Measurements from ENCODE around the gene PCBP3.

DNA sequence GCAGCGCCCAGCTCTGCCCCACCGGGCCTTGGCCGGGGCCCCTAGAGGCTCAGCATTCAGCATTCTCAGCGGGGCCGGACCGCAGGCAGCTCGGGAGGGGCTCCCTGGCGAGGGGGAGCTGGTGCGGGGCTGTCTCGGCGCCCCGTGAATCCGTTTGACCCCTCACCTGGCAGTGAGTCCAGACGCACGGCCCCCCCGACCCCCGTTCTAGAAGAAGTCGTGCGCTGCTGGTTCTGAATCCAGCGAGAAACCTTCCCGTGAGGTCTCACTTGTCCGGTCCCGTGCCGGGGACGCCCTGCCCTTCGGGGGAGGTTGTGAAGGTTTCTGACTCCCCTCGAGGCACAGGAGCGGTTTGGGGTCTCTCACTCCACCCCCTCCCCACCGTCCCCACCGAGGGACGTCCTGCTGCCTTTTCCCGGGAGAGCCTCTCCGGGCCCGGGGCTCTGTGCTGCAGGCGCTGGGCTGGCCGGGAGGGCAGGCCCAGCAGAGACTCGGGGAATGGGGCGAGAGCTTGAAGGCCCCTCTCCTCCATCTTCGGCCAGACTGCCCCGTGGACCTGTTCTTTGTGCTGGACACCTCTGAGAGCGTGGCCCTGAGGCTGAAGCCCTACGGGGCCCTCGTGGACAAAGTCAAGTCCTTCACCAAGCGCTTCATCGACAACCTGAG, 338.7 kb downstream of the PCBP3 start:
- TF ChIP-seq, protein P1, sequence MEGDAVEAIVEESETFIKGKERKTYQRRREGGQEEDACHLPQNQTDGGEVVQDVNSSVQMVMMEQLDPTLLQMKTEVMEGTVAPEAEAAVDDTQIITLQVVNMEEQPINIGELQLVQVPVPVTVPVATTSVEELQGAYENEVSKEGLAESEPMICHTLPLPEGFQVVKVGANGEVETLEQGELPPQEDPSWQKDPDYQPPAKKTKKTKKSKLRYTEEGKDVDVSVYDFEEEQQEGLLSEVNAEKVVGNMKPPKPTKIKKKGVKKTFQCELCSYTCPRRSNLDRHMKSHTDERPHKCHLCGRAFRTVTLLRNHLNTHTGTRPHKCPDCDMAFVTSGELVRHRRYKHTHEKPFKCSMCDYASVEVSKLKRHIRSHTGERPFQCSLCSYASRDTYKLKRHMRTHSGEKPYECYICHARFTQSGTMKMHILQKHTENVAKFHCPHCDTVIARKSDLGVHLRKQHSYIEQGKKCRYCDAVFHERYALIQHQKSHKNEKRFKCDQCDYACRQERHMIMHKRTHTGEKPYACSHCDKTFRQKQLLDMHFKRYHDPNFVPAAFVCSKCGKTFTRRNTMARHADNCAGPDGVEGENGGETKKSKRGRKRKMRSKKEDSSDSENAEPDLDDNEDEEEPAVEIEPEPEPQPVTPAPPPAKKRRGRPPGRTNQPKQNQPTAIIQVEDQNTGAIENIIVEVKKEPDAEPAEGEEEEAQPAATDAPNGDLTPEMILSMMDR (IDR thresholded peaks at IDR 0.05 in 4 of 5, conservative IDR thresholded peaks at IDR 0.05 in 1 of 5), result no peak
- TF ChIP-seq POLR2A (IDR thresholded peaks at IDR 0.05), result no peak

Data from gastrocnemius medialis (tissue), 4 donors.